ENCODE results near the gene OGDH. TPM values are rescaled to one million over a fixed set of nuclear protein-coding genes. Genes with fewer than 3 reads are reported as not detected.

Gene OGDH
- total RNA-seq, 1 donor from 2014 or later, result 130 TPM

DNA sequence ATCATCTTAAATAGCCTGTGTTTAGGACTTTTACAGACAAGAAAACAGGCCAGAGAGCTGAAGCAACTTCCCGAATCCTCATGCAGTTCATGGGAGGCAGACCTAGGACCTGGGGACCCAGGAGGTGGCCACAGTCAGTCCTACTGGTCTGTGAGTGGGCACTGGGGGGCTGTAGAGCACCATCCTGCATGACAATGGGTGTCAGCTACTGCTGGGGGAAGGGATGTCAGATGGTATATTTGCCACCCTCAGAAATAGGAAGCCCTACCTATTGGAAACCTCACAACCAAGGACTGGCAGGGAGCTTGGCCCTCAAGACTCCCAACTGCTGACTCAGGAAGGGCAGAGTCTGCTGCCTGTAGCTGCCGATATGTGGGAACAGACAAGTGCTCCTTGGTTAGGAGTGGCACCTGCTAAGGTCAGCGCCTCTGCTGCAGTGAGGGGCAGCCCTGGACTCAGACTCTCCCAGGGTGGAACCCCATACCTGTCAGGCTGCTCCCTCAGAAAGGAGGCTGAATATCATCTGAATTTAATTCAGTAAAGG lies 29.7 kb downstream of the OGDH start:
- intact Hi-C loops (cut with micrococcal nuclease), result loop anchor here (10.0 kb wide), 1 partner anchor 551 kb away; the partner anchor contains the start of gene POLM

DNA sequence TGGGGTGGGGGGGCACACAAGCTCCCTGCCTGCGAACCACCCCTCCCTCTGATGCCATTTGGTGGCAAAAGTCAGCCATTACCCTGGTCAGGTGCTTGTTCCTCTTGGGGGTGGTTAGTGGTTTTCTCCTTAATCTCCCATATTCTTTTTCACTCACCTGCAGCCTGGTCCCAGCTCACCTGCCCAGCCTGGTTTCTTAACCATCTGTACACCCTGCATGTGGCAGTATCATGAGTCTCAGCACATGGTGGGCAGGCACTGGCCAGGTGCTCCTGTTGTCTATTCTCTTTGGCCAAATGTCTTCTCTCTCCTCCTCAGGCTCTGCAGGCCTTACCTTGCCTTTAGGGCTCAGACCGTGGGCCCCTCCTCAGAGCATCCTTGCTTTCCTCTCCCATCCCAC lies 30.5 kb downstream of the OGDH start:
- intact Hi-C loops (cut with micrococcal nuclease), result loop anchor here (10.0 kb wide), 1 partner anchor 552 kb away; the partner anchor contains the start of gene POLM

- intact Hi-C loops (cut with micrococcal nuclease), result loop anchor here (1.0 to 10.0 kb wide), 6 partner anchors 15 to 553 kb away; partner anchors contain the start of genes OGDH, POLM, PPIA and TMED4
These were observed 31.6 kb downstream of the OGDH start for GRCh38 chr7:44637788-44638594.

DNA sequence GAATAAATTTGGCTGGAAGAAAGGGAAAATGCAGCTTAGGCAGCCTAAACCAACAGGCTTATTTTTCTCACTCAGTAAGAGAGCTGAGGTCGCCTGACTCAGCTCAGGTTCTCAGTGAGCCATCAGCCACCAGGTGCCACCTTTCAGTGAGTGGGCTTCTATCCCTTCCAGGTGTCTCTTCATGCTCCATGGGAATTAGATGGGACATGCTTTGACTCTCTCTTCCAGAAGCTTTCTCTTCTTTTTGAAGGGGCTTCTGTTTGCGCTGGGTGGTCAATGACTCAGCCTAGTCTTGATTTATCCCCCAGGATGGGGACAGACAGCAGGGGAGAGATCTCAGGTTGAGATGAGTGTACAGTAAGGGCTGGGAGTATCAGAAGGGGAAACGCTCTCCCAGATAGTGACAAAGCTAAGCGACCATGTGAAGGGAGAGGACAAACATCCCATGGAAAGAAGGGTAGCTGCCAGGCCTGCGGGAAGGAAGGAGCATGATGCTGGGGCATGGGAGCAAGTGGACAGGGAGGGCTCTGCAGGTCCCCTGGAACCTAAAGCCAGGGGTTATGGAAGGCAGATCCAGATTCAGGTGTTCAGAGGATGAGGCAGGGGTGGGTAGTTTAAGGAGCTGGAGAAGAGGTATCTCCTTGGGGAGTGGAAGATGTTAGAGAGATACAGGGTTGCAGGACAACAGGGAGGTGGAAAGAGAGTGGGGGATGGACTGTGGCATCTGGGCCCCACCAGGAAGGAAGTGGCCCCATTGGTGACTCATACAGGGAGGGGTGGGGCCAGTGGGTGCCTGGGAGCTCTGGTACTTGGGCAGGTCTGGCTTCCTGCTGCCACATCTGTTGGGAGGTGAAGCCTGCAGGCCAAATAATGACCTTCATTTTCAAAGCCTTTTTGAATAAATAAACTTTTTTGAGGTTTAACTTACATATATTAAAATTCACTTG lies 32.5 kb downstream of the OGDH start:
- intact Hi-C loops (cut with micrococcal nuclease), result loop anchor here (1.0 to 10.0 kb wide), 9 partner anchors 8 to 554 kb away; partner anchors contain the start of genes OGDH, POLM, PPIA and TMED4

- intact Hi-C loops (cut with micrococcal nuclease), result loop anchor here (1.0 to 10.0 kb wide), 5 partner anchors 8 to 555 kb away; partner anchors contain the start of genes POLM and ZMIZ2
These were observed 33.4 kb downstream of the OGDH start for GRCh38 chr7:44639671-44640321.

- intact Hi-C loops (cut with micrococcal nuclease), result no loop called here
These were observed 36.8 kb downstream of the OGDH start for GRCh38 chr7:44643206-44643605.

DNA sequence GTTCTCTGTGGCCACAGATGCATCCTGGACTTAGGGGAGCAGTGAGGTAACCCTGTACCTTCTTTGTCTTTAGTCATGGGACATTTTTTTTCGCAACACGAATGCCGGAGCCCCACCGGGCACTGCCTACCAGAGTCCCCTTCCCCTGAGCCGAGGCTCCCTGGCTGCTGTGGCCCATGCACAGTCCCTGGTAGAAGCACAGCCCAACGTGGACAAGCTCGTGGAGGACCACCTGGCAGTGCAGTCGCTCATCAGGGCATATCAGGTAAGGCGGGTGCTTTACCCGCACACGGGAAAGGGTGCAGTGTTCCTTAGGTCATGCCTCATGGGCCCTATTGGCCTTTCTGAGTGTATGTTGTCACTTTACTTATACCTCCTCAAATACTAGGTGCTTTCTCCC lies 38.8 kb downstream of the OGDH start:
- intact Hi-C loops (cut with micrococcal nuclease), result no loop called here

- intact Hi-C loops (cut with micrococcal nuclease), result no loop called here
These were observed 39.3 kb downstream of the OGDH start for GRCh38 chr7:44645696-44646095.

GRCh38 chr7:44646176-44646920 lies 39.9 kb downstream of the OGDH start:
- intact Hi-C loops (cut with micrococcal nuclease), result no loop called here

- intact Hi-C loops (cut with micrococcal nuclease), result no loop called here
These were observed 40.7 kb downstream of the OGDH start for GRCh38 chr7:44646921-44647636.

DNA sequence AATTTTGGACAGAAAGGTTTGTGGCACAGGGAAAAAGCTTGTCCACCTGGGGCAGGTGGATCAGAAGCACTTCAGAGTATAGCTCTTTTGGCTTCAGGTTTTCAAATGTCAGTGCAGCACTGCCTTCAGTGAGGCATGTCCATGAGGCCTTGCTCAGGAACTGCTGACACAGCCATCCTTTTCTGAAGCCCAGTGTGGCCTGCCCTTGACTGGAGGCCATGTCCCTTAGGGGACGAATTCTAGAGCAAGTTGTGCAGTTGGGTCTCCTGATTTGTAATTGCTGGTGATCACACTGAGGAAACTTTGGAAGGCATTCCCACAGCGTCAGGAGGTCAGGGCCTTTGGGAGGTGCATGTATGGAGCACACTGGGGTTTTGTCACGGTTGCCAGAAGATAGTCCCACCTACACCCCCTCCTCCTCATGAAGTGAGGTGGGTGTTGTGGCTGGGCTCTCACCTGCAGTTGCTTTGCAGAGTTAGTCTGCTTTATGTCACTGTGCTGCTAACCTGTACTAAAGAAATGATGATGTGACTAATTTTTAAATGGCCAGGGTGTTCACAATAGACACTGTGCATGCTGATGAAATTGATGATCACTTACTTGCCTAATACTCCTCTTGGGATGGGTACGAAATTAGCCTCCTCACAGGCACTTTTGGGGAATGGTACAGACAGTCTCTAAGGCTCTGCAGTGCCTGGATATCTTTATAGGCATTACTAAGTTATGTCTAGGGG lies 41.7 kb downstream of the OGDH start:
- intact Hi-C loops (cut with micrococcal nuclease), result no loop called here

- intact Hi-C loops (cut with micrococcal nuclease), result no loop called here
These were observed 43.8 kb downstream of the OGDH start for GRCh38 chr7:44650242-44650641.

GRCh38 chr7:44650772-44651171 lies 44.3 kb downstream of the OGDH start:
- intact Hi-C loops (cut with micrococcal nuclease), result no loop called here

GRCh38 chr7:44652535-44652934 lies 46.1 kb downstream of the OGDH start:
- intact Hi-C loops (cut with micrococcal nuclease), result no loop called here

DNA sequence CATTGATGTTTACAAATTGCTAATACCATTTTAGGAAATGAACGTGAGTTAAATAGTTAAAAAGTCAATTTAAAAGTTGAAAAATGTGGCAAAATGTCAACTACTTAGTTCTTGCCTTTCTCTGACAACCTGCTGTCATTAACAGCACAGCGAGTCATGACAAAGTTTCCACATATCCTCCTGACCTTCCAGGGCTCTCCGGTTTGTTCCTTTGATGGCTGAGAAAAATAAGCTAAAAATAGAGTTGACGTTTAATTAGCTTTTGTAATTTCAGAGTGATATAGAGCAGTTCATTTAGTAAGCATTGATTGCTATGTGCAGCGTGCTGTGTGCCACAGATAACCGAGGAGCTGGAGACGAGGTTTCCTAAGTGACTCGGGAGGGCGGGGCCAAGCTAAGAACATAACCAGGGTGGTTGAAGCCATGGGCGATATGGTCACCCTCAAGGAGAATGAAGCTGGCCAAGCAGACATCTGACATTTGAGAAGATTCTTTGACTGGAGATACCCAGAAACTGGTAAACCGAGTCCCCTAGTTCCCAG lies 47.9 kb downstream of the OGDH start:
- intact Hi-C loops (cut with micrococcal nuclease), result no loop called here

DNA sequence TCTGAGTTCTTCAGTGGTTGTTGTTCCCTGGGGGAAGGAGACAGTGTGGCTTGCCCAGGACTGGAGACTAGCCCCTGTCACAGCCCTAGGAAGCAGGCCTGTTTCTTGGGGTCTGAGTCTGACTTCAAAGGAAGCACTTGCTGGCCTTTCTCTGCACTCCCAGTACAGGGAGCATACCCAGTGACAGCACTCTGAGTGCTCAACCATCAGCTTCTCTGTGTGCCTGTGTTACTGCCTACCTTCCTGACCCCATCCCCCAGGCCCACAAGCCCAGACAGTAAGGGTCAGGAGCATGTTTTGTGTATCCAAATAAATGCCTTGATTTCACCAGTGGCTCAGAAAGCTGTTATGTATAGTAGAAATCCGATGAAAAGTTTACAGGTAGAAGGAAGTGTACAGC lies 48.9 kb downstream of the OGDH start:
- intact Hi-C loops (cut with micrococcal nuclease), result no loop called here

DNA sequence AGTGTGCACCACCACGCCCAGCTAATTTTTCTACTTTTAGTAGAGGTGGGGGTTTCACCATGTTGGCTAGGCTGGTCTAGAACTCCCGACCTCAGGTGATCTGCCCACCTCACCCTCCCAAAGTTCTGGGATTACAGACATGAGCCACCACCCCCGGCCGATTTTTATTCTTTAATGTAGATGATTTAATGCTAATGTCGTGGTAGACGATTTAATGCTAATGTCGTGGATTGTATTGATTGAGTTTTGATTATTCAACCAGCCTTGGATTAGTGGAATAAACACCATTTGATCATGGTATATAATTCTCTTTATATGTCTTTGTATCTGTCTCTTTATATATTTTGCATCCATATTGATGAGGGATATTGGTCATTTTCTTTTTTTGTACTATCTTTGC lies 52.6 kb downstream of the OGDH start:
- intact Hi-C loops (cut with micrococcal nuclease), result no loop called here

DNA sequence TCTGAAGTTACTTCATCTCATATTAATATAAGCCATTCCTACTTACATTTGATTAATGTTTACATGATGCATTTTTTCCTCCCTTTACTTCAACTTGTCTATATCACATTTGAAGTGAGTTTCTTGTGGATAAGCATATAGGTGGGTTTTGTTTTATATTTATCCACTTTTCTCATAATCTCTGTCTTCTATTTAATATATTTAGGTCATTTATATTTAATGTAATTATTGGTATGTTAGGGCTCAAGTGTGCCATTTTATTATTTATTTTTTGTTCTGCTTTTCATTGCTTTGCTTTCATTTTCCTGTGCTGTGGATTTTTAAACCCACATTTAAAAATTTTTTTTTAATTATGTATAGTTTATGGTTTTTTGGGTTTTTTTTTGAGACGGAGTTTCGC lies 54.8 kb downstream of the OGDH start:
- intact Hi-C loops (cut with micrococcal nuclease), result no loop called here

All from T-helper 2 cell treated with Interferon-gamma antibody and Interleukin-4, amounts not matched to agents 100 ng/mL and 5 ng/mL, for 36 hours (primary cell).